GM18951 (cell line): Measurements from ENCODE around the gene NOL6.
"Not testable (repeated sequence)": the region's sequence is repeated elsewhere in the genome, so short reads cannot be mapped to it uniquely, and the experiment has no call there.

Experiments used
- POLR2A ChIP-seq: IDR thresholded peaks from 4 replicates; pipeline ENCODE4 v1.6.1; 2011; ENCODE audit warnings: mild to moderate bottlenecking; ENCODE audit not compliant: insufficient read length, insufficient read depth; ENCODE audit errors: extremely low read depth
- in situ Hi-C: fragments of 300-500 bp; cut with MboI; formaldehyde crosslinking; loops from one replicate; pipeline ENCODE4 v1.12.0; 2022; ENCODE audit warnings: low sequenced_read_pairs, mixed read lengths, inconsistent platforms; ENCODE audit not compliant: unreplicated experiment

Gene NOL6

DNA sequence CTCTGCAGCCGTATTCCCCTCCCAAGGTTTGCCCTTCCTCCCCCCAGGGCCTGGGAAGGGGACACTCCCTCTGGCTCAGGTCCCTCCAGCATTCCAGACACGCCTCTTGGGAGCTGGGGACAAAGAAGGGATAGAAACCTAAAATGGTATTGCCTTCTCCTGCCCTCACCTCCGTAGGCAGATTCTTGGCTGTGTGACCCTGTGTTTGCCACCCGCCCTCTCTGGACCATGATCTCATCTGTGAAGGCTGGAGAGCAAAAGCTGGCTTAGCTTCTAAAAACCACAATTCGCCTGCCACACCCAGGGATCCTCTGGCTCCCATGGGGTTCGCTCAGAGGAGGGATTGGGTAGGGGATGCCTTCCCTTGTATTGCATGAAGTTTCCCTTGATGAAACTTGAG, 34.0 kb downstream of the NOL6 start:
- TF ChIP-seq POLR2A = no peak
- in situ Hi-C loops = no loop called here

DNA sequence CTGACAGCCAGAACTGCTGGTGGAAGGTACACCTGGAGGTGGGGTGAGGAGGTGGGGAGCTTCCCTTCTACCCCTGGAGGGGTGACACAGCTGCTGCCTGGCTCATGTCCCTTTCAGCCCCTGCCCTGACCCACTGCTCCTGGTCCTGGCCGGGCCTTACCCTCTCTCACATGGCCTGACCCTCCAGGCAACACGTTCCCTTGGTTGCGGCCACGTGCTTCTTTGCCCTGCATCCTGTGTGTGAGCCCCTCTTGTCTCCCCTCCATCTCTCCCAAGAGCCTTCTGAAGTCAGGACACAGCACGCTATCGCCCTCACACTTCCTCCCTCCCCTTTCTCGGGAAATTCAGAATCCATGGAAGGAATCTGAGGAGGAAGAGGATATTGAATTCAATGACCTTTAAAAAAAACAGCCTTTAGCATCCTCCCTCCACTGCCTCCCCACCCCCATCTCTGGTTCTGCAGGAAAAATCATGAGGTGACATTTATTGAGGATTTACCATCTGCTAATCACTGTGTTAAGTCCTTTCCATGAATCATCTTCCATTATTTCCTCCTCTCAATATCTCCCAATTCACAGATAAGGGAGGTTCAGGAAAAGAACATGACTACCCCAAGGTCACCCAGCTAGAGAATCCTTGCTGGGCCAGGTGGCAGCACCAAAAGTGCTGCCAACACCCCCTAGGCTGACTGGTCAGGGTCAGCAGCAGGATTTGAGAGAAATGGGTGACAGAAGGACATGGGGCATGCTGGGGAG, 34.6 kb downstream of the NOL6 start:
- in situ Hi-C loops = no loop called here

DNA sequence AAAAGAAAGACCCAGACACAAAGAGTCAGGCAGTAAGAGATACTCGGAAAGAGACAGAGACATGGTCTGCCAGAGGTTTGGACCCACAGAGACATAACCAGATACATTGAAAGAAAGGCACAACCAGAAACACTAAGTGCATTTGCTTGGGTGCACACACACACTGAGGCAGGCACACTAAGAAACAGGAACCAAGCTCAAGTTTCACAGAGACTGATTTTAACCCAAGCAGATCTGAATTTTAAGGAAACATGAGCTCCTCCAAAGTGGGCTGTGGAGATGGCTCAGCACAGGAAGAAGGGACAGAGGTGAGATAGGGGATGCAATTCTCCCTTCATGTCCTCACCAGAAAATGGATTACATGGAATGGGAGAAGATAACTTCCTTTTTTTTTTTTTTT, 35.8 kb downstream of the NOL6 start:
- no peak for TF ChIP-seq POLR2A
- in situ Hi-C loops = no loop called here

More for the DNA sequence above, 34.6 kb downstream of the NOL6 start:
- no peak for TF ChIP-seq POLR2A

DNA sequence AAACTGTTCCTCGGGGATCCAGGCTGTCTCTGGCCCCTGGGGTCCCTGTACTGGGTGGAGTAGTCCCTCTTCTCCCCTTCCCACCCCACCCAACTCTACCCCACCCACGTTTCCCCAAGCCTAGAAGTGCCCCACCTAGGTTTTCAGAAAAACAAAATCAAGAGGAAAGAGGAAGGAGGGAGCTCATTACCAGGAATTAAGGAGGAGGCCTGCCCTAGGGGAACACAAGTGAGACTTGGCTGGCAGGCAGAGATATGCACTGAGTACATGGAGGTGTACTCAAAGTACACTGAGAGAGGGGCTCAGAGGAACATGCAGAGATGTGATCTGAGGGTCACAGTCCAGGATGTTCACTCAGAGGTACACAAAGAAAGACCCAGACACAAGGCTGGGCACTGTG, 36.5 kb downstream of the NOL6 start:
- no peak for TF ChIP-seq POLR2A
- in situ Hi-C loops = no loop called here

DNA sequence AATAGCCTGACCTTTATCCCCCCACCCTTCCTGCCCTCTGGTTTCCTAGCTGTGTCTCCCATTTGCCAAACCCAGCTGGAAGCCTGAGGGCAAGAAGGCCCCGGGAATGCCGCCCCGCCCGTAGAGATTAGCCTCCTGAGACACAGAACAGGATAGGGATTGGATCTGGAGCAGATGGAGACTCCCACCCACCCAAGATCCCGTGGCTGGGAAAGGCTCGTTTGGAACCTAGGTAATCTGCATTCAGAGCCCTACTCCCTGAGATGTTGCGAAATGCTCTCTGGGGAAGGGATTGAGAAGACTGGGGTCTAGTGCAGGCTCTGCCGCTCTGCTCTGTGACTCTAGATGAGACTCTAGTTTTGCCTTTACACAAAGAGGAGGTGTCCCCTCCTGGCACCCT, 37.3 kb downstream of the NOL6 start:
- TF ChIP-seq POLR2A = no peak

DNA sequence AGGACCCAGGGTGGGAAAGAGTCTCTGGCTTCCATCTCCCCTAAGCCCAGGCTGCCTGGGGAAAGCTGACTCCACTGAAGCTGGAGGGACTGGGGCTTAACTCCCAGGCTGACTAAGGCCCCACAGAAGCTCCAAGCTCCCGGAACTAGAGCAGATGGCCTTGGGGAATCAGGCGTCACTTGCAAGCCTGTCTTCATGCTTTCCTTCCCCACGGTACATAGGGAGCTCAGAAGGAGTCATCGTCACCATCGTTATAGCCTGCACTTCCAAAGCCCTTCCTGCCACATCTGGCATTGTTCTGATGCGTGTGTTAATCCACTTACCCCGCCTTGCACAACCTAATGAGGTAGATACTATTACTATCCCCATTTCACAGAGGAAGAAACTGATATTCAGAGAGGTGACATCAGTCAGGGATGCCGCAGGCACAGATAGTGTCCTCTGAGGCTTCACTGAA, 37.9 kb downstream of the NOL6 start:
- in situ Hi-C loops = no loop called here
- no peak for TF ChIP-seq POLR2A

More for the DNA sequence above, 37.3 kb downstream of the NOL6 start:
- in situ Hi-C loops = no loop called here

DNA sequence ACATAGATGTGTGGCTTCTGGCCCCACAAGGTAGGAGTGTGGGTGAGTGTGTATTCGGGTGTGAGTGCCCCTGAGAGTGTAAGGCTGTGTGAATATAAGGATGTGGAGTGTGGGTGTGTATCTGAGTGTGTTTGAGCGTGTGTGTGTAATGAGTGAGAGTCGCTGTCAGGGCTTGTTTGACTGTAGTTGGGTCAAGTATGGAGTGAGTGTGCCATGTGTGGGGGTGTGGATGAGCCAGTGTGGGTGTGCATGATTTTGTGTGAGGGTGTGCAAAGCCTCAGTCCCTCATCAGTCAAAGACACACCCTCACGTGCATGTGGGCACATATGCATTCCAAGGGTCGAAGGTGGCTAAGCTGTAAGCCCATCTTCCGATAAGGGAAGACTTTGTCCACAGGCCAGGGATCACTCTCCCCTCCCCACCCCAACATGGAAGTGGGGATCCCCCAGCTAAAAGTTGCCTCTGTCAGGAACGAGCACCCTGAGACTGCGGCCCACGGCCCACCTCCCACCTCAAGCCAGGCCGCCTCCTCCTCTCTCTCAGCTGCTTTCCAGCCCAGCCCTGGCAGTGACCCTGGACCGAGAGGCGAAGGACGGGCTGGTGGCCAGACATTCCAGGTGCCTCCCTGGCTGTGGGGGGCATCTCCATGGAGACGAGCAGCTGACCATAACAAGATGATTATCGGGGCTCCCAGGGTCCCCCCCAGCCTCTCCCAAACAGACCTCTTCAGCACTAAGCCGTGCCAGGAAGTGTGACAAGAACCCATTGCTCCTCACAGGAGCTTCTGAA, 39.2 kb downstream of the NOL6 start:
- TF ChIP-seq POLR2A = no peak
- in situ Hi-C loops = no loop called here

DNA sequence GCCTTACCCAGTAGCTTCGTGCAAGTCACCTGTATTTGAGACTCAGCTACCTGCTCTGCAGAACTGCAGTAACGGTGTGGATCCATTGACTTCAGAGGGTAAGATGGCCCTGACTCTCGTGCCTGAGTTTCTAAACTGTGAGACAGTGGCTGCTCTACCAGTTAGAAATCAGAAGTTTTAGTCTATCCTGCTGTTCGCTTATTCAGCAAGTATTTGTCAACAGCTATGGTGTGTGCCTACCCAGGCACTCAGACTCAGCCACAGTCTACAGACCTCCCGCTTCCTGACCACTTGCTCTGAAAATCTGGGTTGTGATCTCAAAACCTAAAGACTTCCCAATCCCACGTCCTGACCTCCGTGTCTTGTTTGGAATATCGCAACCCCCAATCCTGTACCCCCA, 39.9 kb downstream of the NOL6 start:
- no peak for TF ChIP-seq POLR2A
- in situ Hi-C loops = no loop called here

DNA sequence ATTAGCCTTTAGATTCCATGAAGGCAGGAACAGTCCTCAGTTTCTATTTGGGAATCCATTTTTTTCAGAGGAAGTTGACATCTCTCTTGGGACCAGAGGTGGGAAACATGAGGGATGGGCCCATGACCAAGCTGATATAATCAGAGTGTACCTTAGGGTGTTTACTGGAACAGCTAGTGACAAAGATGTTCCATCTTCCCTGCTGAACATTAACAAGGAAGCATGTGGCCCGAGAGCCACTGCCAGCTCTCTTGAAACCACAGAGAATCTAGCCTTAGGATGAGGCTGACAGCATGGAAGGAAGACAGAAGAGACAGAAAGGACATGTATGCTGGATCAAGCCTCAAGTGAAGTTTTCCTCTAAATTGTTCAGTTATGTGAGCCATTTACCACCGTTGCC, 42.3 kb downstream of the NOL6 start:
- in situ Hi-C loops = no loop called here
- TF ChIP-seq POLR2A = no peak

DNA sequence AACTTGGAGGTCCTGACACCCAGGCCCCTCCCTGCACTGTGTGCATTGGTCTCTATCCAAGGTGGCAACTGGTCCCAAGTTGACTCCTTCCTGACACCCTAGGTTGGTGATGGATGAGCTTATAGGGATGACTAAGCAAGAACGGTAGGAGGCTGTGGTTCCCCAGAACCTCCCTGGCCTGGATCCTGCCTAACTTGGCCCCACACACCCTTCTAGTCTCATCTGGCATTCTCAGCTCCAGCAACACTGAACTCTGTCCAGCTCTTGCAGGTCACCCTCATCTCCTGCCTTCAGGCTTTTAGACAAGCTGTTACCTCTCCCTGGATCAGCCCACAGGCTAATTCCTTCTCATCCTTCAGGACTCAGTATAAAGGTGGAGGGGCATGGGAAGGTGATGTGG, 42.8 kb downstream of the NOL6 start:
- in situ Hi-C loops = no loop called here
- TF ChIP-seq POLR2A = no peak

DNA sequence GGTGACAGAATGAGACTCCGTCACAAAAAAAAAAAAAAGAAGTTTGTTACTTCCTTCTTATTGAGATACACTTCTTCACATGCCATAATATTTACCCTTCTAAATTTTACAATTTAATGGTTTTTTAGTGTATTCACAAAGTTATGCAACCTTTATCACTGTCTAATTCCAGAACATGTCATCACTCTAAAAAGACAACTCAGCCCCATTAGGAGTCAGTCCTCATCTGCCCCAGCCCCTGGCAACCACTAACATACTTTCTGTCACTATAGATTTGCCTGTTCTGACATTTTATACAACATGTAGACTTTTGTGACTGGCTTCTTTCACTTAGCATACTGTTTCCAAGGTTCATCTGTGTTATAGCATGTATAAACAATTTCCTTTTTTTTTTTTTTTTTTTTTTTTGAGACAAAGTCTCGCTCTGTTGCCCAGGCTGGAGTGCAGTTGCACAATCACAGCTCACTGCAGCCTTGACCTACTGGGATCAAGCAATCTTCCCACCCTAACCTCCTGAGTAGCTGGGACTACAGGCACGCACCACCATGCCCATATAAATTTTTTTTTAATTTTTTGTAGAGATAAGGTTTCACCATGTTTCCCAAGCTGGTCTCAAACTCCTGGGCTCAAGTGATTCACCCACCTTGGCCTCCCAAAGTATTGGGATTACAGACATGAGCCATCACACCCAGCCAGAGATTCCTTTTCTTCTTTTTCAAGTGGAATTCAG, 44.3 kb downstream of the NOL6 start:
- TF ChIP-seq POLR2A = no peak
- in situ Hi-C loops = no loop called here

DNA sequence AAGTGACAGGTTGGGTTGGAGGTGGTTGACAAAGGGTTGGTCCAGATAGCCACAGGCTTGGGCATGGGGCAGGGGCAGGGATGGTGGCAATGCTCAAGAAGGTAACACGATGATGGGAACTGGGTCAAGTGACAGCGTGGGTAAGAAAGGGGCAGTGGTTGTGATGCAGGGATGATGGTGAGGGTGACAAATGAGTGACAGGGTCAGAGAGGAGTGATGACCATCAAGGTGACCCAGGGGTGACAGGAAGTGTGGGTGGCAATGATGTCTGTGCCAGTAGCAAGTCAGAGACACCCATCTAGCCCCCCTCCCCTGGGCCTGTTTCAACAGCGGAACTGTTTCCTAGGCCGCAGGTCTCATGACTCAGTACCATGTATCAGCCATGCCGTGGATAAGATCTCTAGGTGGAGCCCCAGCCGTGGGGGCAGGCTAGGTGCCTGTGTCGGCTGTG, 46.9 kb downstream of the NOL6 start:
- in situ Hi-C loops = no loop called here
- no peak for TF ChIP-seq POLR2A

DNA sequence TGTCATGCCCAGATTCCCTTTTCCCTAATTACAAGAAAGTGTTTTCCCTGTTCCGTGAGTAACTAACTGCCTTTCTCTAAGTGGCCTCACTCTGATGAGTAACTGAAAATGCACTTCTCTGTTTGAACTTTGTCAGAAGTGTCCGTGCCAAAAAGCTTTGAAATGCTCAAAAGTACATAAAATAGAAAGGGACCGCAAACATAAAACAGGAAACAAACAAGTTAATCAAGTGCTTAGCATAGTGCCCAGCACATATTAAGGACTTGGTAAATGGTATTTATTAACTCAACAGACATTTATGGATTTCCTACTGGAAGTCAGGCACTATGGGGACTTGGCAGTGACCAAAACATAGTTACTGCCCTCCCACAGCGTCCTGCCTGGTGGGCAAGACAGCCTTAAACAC, 48.6 kb downstream of the NOL6 start:
- TF ChIP-seq POLR2A = no peak
- in situ Hi-C loops = no loop called here

DNA sequence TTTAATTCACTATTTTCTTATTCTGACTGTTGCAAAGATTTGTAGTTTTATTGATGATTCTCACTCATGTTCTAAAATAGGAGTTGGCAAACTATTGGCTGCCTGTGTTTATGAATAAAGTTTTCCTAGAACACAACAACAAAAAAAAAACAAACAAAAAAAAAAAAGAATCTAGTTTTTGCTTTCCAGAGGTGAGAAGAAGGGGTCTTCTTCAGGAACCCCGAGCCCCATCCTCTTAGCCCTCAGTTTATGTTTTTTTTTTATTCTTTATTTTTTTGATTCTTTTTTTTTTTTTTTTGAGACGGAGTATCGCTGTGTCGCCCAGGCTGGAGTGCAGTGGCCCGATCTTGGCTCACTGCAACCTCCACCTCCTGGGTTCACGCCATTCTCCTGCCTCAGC, 49.2 kb downstream of the NOL6 start:
- in situ Hi-C loops = not testable (repeated sequence)

DNA sequence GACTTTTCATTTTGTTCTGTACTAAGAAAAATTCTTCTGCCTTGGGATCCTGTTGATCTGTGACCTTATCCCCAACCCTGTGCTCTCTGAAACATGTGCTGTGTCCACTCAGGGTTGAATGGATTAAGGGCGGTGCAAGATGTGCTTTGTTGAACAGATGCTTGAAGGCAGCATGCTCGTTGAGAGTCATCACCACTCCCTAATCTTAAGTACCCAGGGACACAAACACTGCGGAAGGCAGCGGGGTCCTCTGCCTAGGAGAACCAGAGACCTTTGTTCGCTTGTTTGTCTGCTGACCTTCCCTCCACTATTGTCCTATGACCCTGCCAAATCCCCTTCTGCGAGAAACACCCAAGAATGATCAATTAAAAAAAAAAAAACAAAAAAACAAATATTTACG, 49.7 kb downstream of the NOL6 start:
- in situ Hi-C loops = not testable (repeated sequence)
